PFSK-1 (cell line): ENCODE measurements around the gene COL13A1.

Experiments used
- POLR2AphosphoS5 ChIP-seq: IDR thresholded peaks from 2 replicates; pipeline ENCODE4 v1.6.1; 2012; ENCODE audit warnings: low read depth, mild to moderate bottlenecking, control low read depth, low read length, moderate library complexity
- SIN3A ChIP-seq: IDR thresholded peaks from 2 replicates; pipeline ENCODE4 v1.6.1; 2012; ENCODE audit warnings: mild to moderate bottlenecking, low read length, moderate library complexity, borderline replicate concordance; ENCODE audit not compliant: insufficient read depth
- TAF1 ChIP-seq: IDR thresholded peaks from 2 replicates; pipeline ENCODE4 v1.6.1; 2012; ENCODE audit warnings: low read length, control low read depth, borderline replicate concordance; ENCODE audit not compliant: insufficient read depth

DNA sequence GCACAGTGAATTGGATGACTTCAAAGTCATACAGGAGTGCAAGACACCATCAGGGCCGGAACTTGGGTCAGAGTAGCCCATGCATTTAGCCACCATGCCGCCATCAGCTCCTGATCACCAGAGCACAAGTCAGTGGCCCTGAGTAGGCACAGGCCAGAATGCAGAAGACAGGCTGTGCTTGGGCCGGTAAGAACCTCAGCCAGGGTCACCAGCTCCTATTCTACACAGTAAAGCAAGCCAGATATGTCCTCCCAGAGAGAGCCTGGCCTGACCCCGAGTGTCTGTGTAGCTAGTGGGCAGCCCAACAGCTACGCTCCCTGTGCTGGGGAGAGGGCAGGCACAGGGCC is 44.5 kb upstream of the COL13A1 start:
- no peak for TF ChIP-seq POLR2AphosphoS5
- TF ChIP-seq TAF1 = no peak
- no peak for TF ChIP-seq SIN3A
